Myocyte (in vitro differentiated cells): ENCODE data around the gene ZRANB3. TPM values are rescaled to one million over a fixed set of nuclear protein-coding genes. Genes with fewer than 3 reads are reported as not detected.

ENCODE experiments used
- total RNA-seq: library from RNA; depleted of rRNA; stranded (reverse); fragments of >200 nt; gene quantifications from 2 replicates; pipeline ENCODE4 v1.2.3, GENCODE V29; 2014

Gene ZRANB3
- total RNA-seq, 1 donor from 2014 or later: 7.9 TPM

Other genes with a start within 250 kb of the ZRANB3 start
- 8.8 and 9.9 TPM in 2 replicates for gene R3HDM1, start 266 bp upstream of the ZRANB3 start, total RNA-seq
- gene UBXN4, start 210.6 kb upstream of the ZRANB3 start, total RNA-seq: 69.0 and 73.7 TPM in 2 replicates